ENCODE results near the gene GIPC2. TPM values are rescaled to one million over a fixed set of nuclear protein-coding genes. Genes with fewer than 3 reads are reported as not detected.
"Not testable (repeated sequence)": the region's sequence is repeated elsewhere in the genome, so short reads cannot be mapped to it uniquely, and the experiment has no call there.

GIPC2 gene
- total RNA-seq, 4 donors from 2014 or later, result 3.0 to 12.3 (median 6.4) TPM

DNA sequence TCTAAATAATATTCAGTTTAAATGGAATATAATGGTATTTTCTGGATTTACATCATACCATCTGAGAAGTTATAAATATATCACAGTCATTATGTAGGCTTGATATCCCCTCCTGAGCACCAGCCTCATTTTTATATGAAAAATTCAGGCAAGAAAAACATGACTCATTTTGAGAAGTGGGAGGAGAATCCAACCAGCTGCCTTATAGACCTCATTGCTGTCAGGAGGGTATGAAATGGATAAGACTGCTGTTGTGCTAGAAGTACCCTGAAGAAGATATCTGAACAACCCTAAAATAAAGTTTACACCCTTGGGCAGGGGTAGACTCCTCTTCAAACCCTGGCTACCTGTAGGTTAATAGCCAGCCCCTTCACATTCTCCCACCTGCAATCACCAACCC, 8.8 kb downstream of the GIPC2 start:
- DNase-seq (ENCODE audit: low spot score in 2 of 2), result no peak
- TF ChIP-seq POLR2A (IDR thresholded peaks at IDR 0.05), result no peak
- TF ChIP-seq, protein P1, sequence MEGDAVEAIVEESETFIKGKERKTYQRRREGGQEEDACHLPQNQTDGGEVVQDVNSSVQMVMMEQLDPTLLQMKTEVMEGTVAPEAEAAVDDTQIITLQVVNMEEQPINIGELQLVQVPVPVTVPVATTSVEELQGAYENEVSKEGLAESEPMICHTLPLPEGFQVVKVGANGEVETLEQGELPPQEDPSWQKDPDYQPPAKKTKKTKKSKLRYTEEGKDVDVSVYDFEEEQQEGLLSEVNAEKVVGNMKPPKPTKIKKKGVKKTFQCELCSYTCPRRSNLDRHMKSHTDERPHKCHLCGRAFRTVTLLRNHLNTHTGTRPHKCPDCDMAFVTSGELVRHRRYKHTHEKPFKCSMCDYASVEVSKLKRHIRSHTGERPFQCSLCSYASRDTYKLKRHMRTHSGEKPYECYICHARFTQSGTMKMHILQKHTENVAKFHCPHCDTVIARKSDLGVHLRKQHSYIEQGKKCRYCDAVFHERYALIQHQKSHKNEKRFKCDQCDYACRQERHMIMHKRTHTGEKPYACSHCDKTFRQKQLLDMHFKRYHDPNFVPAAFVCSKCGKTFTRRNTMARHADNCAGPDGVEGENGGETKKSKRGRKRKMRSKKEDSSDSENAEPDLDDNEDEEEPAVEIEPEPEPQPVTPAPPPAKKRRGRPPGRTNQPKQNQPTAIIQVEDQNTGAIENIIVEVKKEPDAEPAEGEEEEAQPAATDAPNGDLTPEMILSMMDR (IDR thresholded peaks at IDR 0.05), result no peak
- intact Hi-C loops (cut with DNase I; ENCODE audit: low total_unique reads), result no loop called here
- no peak overlapping the region for H3K4me3 ChIP-seq (ENCODE audit: low read depth, poor library complexity, severe bottlenecking)

DNA sequence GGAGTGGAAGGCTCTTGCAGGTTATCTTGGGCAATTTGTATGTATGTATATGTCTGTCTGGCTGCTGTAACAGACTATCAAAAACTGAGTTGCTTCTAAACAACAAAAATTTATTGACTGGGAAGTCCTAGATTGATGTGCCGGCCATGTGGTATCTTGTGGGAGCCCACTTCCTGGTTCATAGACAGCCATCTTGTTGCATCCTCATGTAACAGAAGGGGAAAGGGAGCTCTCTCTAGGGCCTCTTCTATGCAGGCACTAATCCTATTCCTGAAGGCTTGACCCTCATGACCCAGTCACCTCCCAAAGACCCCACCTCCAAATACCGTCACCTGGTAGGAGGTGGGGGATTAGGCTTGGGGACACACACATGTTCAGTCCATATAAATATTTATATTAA, 9.2 kb downstream of the GIPC2 start:
- H3K4me3 ChIP-seq (ENCODE audit: low read depth, poor library complexity, severe bottlenecking), result no peak overlapping the region
- DNase-seq (ENCODE audit: low spot score in 2 of 2), result no peak
- WGBS, 2 donors, result 50% methylated on average over 2 of the region's 2 CpGs
- TF ChIP-seq, protein P1 (IDR thresholded peaks at IDR 0.05), result no peak
- TF ChIP-seq POLR2A (IDR thresholded peaks at IDR 0.05), result no peak
- intact Hi-C loops (cut with DNase I; ENCODE audit: low total_unique reads), result loop anchor here (5.0 kb wide), 1 partner anchor 718 kb away; no protein-coding TSS in a partner anchor

DNA sequence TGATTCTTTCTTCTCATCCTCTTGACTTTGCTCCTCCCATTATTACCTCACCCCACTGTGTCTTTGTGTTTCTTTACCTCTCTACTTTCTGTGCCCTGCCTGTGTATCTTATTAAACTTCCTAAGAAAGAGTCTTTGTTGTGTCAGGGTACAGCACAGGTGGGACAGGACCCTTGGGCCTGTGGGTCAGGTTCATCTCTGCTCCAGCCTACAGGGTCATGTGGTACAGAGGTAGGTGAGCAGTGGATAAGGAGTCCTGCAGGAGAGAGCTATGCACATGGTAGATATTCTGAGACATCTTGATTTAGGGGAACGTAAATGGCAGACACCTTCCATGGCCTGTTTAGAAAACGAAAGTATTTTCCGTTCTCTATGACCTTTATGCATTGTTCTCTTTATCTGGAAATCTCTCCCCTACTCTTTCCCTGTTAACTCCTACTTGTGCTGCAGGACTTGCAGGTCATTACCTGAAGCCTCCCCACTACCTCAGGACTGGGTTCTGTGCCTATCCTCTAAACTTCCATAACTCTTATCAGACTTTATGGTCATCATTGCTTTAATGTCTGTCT, 9.9 kb downstream of the GIPC2 start:
- H3K4me3 ChIP-seq (ENCODE audit: low read depth, poor library complexity, severe bottlenecking), result no peak overlapping the region
- DNase-seq (ENCODE audit: low spot score in 2 of 2), result no peak
- TF ChIP-seq POLR2A (IDR thresholded peaks at IDR 0.05), result no peak
- intact Hi-C loops (cut with DNase I; ENCODE audit: low total_unique reads), result loop anchor here (5.0 kb wide), 1 partner anchor 718 kb away; no protein-coding TSS in a partner anchor
- 42 to 71% methylated on average over 3 of the region's 3 CpGs for WGBS, 2 donors

DNA sequence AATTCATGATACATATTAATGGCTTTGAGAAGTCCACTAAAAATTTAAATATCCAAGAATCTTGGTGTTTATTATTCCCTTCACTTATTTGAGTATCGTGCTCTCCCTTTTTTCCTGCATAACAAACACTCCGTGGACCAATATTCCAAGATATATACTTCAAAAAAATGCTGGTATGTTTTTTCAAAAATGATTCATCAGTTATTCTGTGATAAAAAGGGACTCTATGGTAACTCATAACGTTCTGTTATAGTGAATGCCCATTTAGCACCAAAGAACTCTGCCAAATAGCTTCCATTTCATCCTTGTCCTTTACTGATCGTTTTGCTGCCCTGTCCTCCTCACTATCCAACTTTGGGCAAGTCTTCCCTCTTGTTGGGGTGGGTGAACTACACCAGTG, 12.9 kb downstream of the GIPC2 start:
- H3K4me3 ChIP-seq (ENCODE audit: low read depth, poor library complexity, severe bottlenecking), result no peak overlapping the region
- WGBS, 2 donors, result 79 to 80% methylated on average over 4 of the region's 4 CpGs
- intact Hi-C loops (cut with DNase I; ENCODE audit: low total_unique reads), result loop anchor here (5.0 kb wide), 1 partner anchor 721 kb away; no protein-coding TSS in a partner anchor
- no peak for DNase-seq (ENCODE audit: low spot score in 2 of 2)
- TF ChIP-seq POLR2A (IDR thresholded peaks at IDR 0.05), result no peak

DNA sequence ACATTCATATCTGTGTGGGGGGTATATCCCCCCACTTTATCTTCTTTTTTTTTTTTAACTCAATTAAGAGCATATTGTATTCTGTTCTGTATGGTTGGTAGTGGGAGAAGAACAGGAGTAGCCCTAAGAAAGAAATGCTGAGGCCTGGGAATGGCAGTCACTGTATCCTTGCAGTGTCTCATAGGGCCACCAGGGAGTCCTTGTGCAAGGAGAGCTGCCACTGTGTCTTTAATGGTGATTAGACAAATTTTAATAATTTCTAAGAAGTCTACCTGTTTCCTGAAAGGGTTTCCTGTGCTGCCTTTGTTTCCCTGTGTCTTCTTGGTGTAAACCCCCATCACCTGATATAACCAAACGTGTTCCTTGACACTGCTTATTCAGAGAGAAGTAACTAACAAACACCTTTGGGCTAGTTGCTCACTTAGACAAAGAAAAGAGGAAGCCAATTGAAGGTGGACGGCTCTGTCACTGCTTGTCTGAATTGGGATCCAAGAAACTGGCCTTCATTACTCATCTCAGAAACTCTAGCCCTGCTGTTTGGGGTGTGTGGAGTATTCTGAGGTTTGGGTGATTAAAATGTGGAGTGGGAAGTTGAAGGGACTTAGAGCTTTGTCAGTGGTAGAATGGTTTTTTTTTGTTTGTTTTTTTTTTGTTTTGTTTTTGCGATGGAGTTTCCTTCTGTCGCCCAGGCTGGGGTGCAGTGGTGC, 15.2 kb downstream of the GIPC2 start:
- TF ChIP-seq POLR2A (IDR thresholded peaks at IDR 0.05), result no peak
- TF ChIP-seq, protein P1 (IDR thresholded peaks at IDR 0.05), result no peak
- 80 to 88% methylated on average over 4 of the region's 4 CpGs for WGBS, 2 donors
- DNase-seq (ENCODE audit: low spot score in 2 of 2), result no peak
- no peak overlapping the region for H3K4me3 ChIP-seq (ENCODE audit: low read depth, poor library complexity, severe bottlenecking)
- intact Hi-C loops (cut with DNase I; ENCODE audit: low total_unique reads), result no loop called here

DNA sequence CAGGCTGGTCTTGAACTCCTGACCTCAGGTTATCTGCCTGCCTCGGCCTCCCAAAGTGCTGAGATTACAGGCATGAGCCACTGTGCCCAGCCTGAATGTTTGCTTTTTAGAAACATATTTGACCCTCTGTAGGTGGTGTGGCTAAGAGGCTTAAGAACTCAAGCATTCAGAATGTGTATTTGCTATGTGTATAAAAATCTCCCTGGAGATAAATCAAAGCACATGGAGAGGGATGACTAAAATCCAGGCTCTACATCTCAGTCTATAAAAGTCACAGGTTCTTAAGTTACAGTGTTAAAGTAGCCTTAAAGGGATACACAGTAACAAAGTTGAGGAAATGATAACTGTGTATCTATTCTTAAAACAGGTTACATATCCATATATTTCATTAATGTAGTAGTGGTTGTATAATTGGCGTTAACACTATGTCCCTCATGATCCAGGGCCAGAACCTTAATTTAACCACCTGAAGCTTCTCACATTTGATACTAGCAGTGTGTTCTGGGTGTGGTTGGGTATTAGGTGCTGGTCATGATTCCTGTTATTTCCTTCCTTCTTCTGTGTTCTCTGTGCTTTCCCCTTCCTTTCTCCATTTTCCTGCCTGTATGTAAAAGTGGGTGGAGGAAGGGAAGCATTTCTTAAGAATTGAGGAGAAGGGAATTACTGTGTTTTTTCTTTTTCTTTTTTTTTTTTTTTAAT, 16.2 kb downstream of the GIPC2 start:
- 56 to 87% methylated on average over 2 of the region's 2 CpGs for WGBS, 2 donors
- TF ChIP-seq POLR2A (IDR thresholded peaks at IDR 0.05), result no peak
- TF ChIP-seq, protein P1 (IDR thresholded peaks at IDR 0.05), result no peak
- DNase-seq (ENCODE audit: low spot score in 2 of 2), result no peak
- no peak overlapping the region for H3K4me3 ChIP-seq (ENCODE audit: low read depth, poor library complexity, severe bottlenecking)
- intact Hi-C loops (cut with DNase I; ENCODE audit: low total_unique reads), result no loop called here

DNA sequence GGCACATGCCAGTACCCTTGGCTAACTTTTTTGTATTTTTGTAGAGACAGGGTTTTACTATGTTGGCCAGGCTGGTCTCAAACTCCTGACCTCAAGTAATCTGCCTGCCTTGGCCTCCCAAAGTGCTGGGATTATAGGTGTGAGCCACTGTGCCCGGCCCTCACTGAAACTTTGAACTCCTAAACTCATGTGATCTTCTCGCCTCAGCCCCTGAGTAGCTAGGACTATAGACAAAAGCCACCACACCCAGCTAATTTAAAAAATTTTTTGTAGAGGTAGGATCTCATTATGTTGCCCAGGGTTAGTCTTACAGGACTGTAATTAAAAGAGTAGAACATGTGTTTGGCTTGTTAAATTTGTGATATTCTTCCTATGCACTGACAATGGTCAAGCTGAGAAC, 19.1 kb downstream of the GIPC2 start:
- intact Hi-C loops (cut with DNase I; ENCODE audit: low total_unique reads); DNase-seq (ENCODE audit: low spot score in 2 of 2); H3K4me3 ChIP-seq (ENCODE audit: low read depth, poor library complexity, severe bottlenecking): not testable (repeated sequence)
- 88 to 89% methylated on average over 2 of the region's 2 CpGs for WGBS, 2 donors

Measured in lower leg skin (tissue), 4 donors.